NCI-H1105 treated with DMSO at 0.1 percent for 48 hours (cell line): ENCODE measurements around the gene KRTAP12-3.
"Not testable (repeated sequence)": the region's sequence is repeated elsewhere in the genome, so short reads cannot be mapped to it uniquely, and the experiment has no call there.

Source experiments
- DNase-seq: peaks from one replicate; lab custom pipeline; 2025; lab: John Stamatoyannopoulos, UW

The KRTAP12-3 gene

DNA sequence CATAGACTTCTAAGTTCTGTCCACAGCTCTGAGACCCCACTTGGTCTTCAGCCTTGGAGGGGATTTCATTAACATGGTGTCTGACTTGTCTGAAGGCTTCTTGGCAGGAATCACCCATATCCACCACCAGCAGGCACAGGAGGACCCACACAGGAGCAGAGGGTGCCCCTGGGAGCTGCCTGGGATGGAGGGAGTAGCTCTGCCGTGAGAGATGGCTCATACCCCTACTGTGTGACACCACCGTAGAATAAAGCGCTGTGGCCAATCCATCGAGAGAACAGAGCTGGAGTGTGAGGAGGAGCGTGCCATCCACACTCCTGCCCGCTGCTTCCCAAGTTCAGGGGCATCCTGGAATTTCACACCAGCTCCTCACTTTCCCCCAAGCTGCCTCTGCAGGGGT is 27.3 kb downstream of the KRTAP12-3 start:
- DNase-seq, result not testable (repeated sequence)

DNA sequence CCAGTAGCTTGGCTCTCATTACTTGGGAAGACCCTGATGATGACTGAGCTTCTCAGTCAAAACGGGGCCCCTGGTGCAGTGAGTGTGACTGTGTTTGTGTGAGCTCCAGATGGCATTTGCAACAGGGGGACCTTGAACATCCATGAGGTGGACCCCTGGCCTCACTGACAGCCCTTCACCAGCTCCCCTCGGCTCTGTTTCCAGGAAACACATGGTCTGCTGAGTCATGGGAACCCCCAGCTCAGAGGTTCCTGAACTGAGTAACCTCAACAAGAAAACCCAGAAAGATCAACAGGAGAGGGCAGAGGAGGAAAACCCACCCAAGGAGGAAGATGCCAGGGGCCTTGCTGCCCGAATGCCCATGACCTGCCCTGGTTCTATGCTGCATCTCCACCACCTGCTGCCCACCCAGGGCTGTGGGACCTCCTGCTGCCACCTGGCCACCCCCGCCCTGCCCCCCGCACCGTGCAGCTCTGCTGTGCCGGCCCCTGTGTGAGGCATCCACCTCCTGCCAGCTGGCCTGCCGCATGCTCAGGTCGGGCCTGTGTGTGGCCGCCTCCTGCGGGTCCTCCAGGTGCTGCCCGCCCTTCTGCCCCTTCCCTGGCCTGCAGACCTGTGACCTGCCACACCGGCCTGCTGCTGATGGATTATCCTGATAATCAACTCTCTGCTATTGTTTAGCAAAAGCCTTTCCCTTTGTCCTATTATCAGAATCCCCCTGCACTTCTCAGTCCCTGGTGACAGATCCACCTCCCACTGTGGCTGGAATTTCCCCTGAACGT is 28.5 kb downstream of the KRTAP12-3 start:
- no peak for DNase-seq

DNA sequence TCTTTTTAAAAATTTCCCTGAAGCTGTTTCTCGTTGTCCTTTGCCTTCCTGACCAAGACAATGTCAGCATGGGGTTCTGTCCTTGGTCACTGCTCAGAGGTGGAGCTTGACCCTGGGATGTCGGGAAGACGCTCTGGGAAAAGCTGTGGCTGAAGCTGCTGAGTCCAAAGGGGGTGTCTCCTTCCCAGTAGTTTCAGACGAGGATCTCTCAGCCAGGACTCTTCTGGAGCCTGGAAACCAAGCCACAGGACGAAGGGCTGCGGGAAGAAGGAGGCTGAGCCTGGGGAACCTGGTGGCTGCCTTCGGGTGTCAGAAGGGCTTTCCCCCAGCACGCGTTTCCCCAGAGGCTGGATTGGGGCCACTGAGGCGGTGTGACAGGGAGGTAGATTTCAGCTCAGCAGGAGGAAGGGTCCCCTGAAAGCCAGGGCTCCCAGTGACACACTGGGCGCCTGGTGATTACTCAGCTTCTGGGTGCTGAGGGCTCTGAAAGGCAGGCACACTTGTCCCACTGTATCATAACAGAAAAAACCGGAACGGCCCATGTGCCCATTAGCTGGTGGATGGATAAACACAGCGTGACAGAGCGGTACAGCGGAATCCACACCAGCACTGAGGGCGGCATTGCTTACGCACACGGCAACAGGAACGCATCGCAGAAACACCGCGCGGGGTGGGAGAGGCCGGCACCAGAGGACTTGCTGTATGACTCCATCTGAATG is 29.3 kb downstream of the KRTAP12-3 start:
- DNase-seq, result no peak

- DNase-seq, result no peak
These were observed 29.9 kb downstream of the KRTAP12-3 start for GRCh38 chr21:44687671-44688070.

GRCh38 chr21:44689740-44690139 is 32.0 kb downstream of the KRTAP12-3 start:
- not testable (repeated sequence) for DNase-seq

DNA sequence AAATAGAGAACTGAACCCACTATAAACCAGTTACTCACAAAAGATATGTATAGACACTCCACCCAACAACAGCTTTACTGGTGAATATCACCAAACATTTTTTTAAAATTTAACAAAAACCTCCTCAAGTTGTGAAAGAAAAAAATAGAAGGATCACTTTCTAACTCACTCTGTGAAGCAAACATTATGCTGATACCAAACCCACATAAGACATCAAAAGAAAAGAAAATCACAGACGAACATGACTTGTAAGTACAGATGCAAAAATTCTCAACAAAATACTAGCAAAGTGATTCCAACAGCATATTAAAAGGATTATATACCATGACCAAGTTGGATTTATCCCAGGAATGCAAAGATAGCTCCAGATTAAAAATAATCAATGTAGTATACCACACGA is 34.0 kb downstream of the KRTAP12-3 start:
- DNase-seq, result no peak

GRCh38 chr21:44692798-44693512 is 35.2 kb downstream of the KRTAP12-3 start:
- no peak for DNase-seq

DNA sequence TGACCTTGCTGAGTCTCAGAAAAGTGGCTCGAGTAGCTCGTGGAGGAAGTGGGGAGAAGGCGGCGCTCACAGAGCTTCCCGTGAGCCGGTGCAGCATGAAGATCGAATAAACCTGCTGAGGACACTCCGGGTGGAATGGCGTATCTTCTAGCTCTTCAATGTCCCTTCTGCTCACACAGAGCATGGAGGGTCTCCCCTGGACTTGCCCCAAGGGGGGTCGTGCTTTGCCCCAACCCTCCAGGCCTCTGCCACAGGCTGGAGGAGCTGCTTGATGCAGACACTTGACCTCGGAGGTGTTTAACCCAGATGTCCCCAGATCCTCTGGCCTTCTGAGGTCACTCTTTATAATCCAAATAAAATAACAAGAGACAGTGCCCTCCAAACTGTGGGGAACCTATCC is 37.0 kb downstream of the KRTAP12-3 start:
- no peak for DNase-seq

DNA sequence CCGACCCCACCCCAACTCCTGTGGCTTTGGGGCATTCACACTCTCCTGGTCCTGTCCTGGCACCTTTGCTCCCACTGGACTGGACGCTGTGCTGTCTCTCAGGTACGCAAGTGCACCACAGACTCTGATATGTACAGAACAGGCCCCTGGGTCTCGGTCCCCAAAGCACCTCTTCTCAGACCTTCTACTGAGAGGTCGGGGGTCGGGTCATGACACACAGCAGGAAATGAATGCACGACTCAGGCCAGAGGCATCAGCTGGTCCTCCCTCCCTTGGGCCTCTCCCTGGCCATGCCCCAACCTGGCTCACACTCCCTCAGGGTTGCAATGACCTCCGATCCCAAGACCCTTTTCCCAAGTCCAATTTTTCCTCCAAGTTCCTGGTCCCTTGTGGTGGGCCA is 37.5 kb downstream of the KRTAP12-3 start:
- DNase-seq, result no peak

GRCh38 chr21:44695641-44696040 is 37.9 kb downstream of the KRTAP12-3 start:
- DNase-seq, result no peak

DNA sequence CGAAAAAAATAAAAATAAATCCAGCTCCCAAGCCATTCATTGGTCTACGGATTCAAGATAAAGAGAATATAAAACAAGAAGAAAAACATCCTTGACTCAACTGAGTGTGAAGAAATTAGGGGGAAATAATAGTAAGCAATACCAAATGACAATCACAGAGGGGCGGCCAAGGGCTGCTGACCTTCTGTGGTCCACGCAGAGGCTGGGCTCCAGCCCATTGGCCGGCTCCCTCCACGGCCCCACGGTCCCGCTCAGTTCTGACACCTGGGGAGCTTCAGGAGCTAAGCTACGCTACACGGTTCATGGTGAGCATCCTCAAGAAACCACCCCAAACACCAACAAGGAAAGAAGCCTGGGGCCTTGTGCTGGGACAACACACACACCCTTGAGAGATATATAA is 38.8 kb downstream of the KRTAP12-3 start:
- no peak for DNase-seq

GRCh38 chr21:44697172-44697810 is 39.6 kb downstream of the KRTAP12-3 start, which contains the start of gene KRTAP10-12:
TSS of gene KRTAP10-12 (plus strand) at chr21:44697172. CDS start at chr21:44697202, 30 bp downstream.
- not testable (repeated sequence) for DNase-seq

GRCh38 chr21:44697811-44698734 is 40.3 kb downstream of the KRTAP12-3 start:
- DNase-seq, result no peak

- DNase-seq, result no peak
These were observed 41.8 kb downstream of the KRTAP12-3 start for GRCh38 chr21:44699502-44700001.

- no peak for DNase-seq
These were observed 42.6 kb downstream of the KRTAP12-3 start for GRCh38 chr21:44700101-44701022.

DNA sequence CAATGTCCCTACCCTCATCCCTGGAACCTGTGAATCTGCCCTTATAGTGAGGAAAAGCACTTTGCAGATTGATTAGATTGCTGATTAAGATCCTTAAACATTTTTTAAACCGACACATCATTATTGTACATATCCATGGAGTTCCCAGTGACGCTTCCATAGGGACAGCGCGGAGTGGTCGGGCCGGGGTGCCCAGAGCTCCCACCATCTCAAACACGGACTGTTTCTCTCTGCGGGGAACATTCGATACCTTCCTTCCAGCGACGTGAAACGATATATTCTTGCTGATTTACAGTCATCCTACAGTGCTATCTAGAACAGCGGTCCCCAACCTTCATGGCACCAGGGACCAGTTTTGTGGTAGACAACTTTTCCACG is 43.3 kb downstream of the KRTAP12-3 start:
- DNase-seq, result no peak

DNA sequence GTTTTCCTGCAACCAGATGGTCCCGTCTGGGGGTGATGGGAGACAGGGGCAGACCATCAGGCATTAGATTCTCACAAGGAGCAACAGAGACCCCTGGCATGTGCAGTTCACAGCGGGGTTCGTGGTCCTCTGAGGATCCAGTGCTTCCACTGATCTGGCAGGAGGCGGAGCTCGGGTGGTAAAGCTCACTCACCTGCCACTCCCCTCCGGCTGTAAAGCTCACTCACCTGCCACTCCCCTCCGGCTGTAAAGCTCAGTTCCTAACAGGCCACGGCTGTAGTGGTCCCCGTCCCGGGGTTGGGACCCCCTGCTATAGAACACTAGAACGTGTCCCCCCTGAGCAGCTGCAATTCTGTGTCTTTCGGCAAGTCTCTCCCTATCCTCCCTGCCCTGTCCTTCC is 43.8 kb downstream of the KRTAP12-3 start:
- no peak for DNase-seq

DNA sequence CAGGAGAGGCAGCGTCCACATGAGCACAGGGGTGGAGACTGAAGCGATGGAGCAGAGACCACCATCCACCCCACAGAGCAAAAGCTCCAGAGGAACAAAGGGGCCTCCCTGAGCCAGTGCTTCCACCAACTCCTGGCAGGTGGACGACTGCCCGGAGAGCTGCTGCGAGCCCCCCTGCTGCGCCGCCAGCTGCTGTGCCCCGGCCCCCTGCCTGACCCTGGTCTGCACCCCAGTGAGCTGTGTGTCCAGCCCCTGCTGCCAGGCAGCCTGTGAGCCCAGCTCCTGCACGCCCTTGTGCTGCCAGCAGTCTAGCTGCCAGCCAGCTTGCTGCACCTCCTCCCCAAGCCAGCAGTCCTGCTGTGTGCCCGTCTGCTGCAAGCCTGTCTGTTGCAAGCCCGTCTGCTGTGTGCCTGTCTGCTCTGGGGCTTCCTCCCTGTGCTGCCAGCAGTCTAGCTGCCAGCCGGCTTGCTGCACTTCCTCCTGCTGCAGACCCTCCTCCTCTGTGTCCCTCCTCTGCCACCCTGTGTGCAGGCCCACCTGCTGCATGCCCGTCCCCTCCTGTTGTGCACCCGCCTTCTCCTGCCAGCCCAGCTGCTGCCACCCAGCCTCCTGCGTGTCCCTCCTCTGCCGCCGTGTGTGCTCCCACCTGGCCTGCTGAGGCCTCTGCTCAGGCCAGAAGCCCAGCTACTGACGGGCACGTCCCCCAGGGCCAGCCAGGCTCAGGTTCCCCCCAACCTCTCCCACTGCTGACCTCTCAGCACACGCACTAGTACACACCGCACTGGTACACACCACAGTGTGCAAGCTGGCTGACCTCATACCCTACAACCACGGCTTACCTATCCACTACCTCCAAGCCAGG is 44.6 kb downstream of the KRTAP12-3 start:
- DNase-seq, result no peak
